Rectal smooth muscle tissue (tissue), 1 donor: ENCODE data around the gene NUCB1.

Experiments
- H3K27ac ChIP-seq: one replicate; pipeline ENCODE4 v1.7.0; 2013; ENCODE audit warnings: low read depth, low read length, inconsistent platforms
- H3K27me3 ChIP-seq: one replicate; pipeline ENCODE4 v1.7.0; 2013; ENCODE audit warnings: low read length; ENCODE audit not compliant: control insufficient read depth, insufficient read depth
- H3K36me3 ChIP-seq: one replicate; pipeline ENCODE4 v1.7.0; 2013; ENCODE audit warnings: low read length; ENCODE audit not compliant: control insufficient read depth, insufficient read depth
- H3K4me1 ChIP-seq: one replicate; pipeline ENCODE4 v1.7.0; 2013; ENCODE audit warnings: low read length; ENCODE audit not compliant: control insufficient read depth, insufficient read depth
- H3K4me3 ChIP-seq: one replicate; pipeline ENCODE4 v1.7.0; 2013; ENCODE audit warnings: low read length
- H3K9ac ChIP-seq: one replicate; pipeline ENCODE4 v1.7.0; 2013; ENCODE audit warnings: low read length

NUCB1 gene

DNA sequence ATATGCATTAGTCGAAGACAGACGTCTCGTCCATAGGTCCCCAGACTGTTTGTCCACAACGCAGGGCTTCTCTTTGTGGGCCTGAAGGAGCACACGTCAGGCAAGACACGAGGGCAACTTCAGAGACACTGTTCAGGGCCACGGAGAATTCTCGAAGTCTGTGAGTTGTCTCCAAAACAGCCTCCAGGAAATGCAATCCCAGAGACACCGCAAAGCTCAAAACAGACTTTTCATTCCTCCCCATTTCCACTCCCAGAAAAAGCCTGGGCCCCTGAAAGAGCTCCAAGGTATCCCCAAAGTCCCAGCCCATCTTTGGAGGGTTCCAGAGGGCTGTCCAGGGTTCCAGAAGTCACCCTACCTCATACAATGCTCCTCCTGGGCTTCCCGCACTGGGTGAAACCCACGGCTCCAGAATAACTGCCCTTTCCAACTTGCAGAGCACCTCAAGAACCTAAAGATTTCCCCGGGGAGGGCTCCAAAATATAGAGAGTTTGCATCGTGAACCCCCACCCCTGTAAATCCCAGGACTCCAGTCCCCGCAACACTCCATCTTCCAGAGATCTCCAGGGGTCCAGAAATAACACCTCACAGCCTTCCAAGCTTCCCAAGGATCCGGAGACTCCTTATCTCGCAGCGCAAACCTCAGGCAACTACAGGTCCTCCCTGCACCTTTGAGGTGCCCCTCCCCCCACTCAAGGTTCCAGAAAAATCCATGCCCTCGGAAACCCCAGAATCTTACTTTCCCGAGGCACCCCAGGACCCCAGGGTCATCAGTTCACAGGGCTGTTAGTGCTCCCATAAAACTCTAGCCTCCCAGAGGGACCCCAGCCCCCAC lies 64.3 kb downstream of the NUCB1 start:
- peak overlapping the region; percentile 90 for H3K27ac ChIP-seq
- H3K4me3 ChIP-seq = peak overlapping the region; percentile 57
- peaks cover 24% of the 10 kb centered on the region for H3K4me1 ChIP-seq
- H3K36me3 ChIP-seq = peaks cover 9% of the 10 kb centered on the region
- H3K27me3 ChIP-seq = no peaks in the 10 kb centered on the region
- H3K9ac ChIP-seq = peak overlapping the region; percentile 41

DNA sequence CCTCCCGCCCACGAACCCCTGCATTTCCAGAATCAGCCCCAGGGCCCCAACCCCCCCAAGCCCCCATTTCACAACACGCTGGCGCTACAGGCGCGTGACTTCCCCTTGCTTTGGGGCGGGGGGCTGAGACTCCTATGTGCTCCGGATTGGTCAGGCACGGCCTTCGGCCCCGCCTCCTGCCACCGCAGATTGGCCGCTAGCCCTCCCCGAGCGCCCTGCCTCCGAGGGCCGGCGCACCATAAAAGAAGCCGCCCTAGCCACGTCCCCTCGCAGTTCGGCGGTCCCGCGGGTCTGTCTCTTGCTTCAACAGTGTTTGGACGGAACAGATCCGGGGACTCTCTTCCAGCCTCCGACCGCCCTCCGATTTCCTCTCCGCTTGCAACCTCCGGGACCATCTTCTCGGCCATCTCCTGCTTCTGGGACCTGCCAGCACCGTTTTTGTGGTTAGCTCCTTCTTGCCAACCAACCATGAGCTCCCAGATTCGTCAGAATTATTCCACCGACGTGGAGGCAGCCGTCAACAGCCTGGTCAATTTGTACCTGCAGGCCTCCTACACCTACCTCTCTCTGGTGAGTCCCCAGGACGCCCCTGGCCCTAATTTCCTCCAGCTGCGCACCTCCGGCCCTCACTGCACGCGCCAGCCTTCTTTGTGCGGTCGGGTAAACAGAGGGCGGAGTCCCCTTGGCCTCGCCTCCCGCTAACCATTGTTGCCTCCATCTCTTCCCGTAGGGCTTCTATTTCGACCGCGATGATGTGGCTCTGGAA lies 65.1 kb downstream of the NUCB1 start, which contains the start of gene FTL:
FTL (plus strand) TSS at position 270 of the 766 bp plus-strand sequence; CDS start at position 469, 199 bp downstream.
- peak within 1 kb of the TSS; percentile 83 for H3K9ac ChIP-seq
- H3K36me3 ChIP-seq = peaks cover 13% of the 10 kb centered on the region
- H3K4me1 ChIP-seq = peaks cover 24% of the 10 kb centered on the region
- no peaks in the 10 kb centered on the region for H3K27me3 ChIP-seq
- H3K4me3 ChIP-seq = peak within 1 kb of the TSS; percentile 69
- H3K27ac ChIP-seq = peak within 1 kb of the TSS; percentile 92

DNA sequence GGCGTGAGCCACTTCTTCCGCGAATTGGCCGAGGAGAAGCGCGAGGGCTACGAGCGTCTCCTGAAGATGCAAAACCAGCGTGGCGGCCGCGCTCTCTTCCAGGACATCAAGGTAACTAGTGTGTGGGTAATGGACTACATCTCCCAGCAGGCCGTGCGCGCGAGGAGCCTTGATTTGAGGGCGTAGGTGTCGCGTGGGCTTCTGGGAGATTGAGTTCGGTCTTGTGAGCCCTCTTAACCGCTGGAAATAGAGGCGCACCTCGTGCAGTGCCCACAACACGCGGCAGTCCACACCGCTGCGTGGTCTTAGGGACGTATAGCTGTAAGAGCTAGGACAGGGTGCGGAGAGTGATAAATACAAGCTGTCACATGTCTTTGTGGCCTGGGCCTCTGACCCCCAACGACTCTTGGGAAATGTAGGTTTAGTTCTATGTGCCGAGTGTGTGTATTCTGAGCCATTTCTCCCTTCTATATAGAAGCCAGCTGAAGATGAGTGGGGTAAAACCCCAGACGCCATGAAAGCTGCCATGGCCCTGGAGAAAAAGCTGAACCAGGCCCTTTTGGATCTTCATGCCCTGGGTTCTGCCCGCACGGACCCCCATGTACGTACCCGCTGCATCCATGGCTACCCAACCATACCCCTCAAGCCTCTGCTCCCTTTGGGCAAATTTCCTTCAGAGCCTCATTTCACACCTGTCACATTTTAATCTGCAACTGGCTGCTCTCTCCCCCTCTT lies 65.9 kb downstream of the NUCB1 start:
- peaks cover 24% of the 10 kb centered on the region for H3K4me1 ChIP-seq
- H3K27ac ChIP-seq = peak overlapping the region; percentile 92
- H3K4me3 ChIP-seq = peak overlapping the region; percentile 69
- no peaks in the 10 kb centered on the region for H3K27me3 ChIP-seq
- H3K36me3 ChIP-seq = peaks cover 13% of the 10 kb centered on the region
- H3K9ac ChIP-seq = peak overlapping the region; percentile 83

DNA sequence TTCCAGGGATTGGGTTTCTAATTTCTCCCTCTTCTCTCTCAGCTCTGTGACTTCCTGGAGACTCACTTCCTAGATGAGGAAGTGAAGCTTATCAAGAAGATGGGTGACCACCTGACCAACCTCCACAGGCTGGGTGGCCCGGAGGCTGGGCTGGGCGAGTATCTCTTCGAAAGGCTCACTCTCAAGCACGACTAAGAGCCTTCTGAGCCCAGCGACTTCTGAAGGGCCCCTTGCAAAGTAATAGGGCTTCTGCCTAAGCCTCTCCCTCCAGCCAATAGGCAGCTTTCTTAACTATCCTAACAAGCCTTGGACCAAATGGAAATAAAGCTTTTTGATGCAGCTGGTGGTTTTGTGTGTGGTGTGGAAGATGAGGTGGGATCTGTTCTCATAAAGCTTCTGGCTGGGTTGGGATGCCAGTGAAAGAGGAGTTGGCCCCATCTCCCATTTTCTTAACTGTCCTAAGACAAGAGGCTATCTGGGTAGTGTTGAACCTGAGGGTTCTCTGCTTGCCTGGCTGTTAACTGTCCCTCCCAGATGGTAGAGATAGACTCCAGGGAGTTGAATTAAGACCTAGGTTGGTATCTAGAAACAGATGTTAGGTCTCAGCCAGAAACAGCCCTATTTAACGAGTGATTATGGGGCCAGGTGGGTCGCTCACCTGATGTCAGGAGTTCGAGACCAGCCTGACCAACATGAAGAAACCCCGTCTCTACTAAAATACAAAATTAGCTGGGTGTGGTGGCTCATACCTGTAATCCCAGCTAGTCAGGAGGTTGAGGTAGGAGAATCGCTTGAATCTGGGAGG lies 66.6 kb downstream of the NUCB1 start:
- Histone ChIP-seq H3K36me3 (peaks cover 13% of the 10 kb centered on the region), H3K27me3 (no peaks in the 10 kb centered on the region), H3K4me3 (peak overlapping the region; percentile 69), H3K4me1 (peaks cover 24% of the 10 kb centered on the region), H3K27ac (peak overlapping the region; percentile 92), H3K9ac (peak overlapping the region; percentile 43)

DNA sequence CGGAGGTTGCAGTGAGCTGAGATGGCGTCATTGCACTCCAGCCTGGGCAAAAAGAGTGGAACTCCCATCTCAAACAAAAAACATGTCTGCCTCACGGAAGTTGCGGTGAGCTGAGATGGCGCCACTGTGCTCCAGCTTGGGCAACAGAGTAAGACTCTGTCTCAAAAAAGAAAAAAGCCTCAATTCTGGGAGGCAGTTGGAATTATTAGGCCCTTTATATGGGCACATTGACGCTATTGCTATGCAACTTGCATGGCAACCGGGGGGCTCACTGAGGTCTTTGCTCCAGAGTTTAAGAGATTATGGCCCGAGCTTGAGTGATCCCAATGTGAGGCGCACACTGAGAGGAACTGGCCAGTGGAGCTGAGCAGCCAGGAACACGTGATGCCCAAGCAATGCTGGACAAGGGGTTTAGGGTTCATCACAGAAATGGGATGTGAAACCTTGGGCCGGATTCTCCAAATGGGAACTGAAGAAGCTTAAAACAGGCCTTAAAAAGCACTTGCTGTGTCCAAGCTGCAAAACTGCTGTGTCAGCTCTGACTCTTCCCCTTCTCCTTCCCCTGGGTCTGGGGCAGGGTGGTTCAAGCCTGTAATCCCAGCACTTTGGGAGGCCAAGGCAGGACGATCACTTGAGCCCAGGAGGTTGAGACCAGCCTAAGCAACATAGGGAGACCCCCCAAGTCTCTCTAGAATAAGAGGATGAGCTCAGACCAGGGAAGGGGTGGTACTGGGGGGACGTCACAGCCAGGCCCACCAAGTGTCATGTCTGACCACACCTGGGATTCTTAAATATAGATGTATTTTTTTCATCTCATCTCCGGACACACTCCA lies 67.5 kb downstream of the NUCB1 start:
- Histone ChIP-seq H3K27me3 (no peaks in the 10 kb centered on the region), H3K9ac (no peak overlapping the region), H3K4me3 (peak overlapping the region; percentile 9), H3K36me3 (peaks cover 13% of the 10 kb centered on the region), H3K4me1 (peaks cover 24% of the 10 kb centered on the region), H3K27ac (peak overlapping the region; percentile 30)

DNA sequence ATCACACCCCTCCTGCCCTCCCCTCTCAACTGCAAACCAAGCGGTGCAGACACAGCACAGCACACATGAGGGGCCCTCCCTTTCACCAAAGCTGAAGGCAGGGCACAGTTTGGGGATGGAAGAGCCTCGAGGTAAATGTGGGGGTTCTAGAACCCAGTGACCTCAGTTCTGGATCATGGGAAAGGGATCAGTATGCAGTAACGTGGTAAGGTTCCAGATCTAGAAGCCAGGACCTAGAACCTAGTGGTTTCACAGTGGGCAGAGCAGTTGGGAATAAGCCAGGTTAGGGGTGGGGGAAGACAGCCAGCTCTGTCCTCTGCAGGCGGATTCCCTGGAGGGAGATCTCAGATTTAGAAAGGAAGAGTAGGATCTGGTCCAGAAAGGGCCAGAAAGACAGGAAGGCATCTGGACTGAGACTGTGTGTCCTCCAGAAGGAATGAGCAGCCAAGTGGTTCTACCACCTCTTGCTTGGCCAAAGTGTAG lies 68.1 kb downstream of the NUCB1 start:
- no peak overlapping the region for H3K4me3 ChIP-seq
- H3K9ac ChIP-seq = no peak overlapping the region
- H3K27me3 ChIP-seq = no peaks in the 10 kb centered on the region
- H3K27ac ChIP-seq = no peak overlapping the region
- H3K4me1 ChIP-seq = peaks cover 23% of the 10 kb centered on the region
- H3K36me3 ChIP-seq = peaks cover 13% of the 10 kb centered on the region

DNA sequence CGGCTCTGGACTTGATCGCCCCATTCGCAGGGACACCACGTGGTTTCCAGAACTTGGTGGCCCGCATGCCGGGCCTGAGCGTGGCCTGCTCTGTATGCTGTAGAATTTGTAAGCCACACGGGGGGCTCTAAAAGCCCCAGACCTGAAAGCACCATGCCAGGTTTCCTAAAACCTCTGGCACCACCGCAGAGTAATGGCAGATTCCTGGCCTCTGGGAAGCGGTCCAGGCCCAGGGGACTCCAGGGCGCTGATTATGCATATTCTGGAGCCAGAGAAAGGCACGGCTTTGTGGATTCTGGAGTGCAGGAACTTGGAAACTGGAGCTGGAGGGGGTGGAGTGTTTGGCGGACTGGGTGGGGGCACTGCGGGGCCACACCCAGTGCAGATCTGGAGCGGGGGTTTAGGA lies 68.7 kb downstream of the NUCB1 start:
- H3K4me1 ChIP-seq = peaks cover 17% of the 10 kb centered on the region

DNA sequence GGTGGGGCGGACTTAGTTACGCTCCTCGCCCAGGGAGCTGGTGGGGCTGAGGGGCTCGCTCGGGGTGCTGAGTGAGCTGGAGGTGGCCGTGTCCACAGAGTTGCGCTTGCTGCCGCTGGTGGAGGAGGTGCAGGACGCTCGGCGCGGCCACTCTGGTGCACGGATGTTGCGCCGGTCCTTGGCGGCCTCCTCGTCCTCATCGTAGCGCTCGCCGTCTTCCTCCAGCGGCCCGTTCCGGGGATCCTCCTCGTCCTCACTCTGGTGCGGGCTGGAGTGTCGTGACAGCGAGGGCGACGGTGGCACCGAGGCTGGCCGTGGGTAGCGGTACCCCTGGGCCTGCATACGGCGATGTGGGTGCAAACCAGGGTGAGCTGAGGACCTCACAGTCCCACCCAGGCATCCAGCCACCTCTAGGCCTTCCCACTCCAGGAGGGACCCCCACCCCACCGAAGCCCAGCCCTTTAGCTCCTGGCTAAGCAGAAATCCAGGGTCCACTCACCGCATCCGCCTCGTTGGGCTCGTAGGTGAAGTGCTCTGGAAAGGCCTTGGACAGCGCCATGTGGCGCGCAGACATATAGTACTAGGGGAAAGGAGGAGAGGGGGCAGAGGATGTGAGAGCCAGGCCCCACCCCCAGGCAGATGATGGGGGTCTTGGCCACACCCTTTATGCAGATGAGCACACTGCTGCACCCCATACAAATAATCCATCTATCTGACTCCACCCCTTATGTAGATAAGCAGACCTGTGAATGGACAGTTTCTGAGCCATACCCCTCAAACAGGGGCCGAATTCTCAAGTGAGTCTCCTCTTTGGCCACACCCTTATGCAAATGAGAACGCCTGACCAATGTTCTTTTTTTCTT lies 69.4 kb downstream of the NUCB1 start:
- H3K36me3 ChIP-seq = peaks cover 21% of the 10 kb centered on the region
- no peak overlapping the region for H3K9ac ChIP-seq
- no peak overlapping the region for H3K27ac ChIP-seq
- peaks cover 10% of the 10 kb centered on the region for H3K4me1 ChIP-seq
- no peak overlapping the region for H3K4me3 ChIP-seq
- no peaks in the 10 kb centered on the region for H3K27me3 ChIP-seq

More for the DNA sequence above, 68.7 kb downstream of the NUCB1 start:
- Histone ChIP-seq H3K4me3 (no peak overlapping the region), H3K27me3 (no peaks in the 10 kb centered on the region), H3K36me3 (peaks cover 14% of the 10 kb centered on the region), H3K27ac (no peak overlapping the region), H3K9ac (no peak overlapping the region)

DNA sequence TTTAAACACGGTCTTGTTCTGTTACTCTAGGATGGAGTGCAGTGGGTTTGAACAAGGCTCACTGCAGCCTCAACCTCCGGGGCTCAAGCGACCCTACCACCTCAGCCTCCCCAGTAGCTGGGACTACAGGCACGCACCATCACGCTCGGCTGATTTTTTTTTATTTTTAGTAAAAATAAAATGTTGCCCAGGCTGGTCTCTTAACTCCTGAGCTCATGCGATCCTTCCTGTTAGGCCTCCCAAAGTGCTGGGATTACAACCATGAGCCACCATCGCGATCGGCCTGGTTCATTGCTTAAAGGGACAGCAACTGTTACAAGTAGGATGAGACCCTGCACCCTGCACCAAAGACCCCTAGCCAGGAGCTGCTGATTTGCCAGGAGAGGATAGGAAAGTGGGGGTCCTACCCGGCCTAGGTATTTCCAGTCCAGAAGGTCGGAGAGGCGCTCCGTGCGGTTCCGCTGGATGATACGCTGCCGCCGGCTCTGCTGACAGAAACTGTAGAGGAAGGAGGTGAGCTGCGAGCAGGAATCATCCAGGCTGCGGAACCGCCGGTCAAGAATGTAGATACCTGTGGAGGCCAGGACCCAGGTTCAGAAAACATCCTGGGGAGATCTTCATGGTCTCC lies 70.1 kb downstream of the NUCB1 start:
- H3K4me3 ChIP-seq = no peak overlapping the region
- H3K4me1 ChIP-seq = peaks cover 9% of the 10 kb centered on the region
- no peak overlapping the region for H3K9ac ChIP-seq
- no peak overlapping the region for H3K27ac ChIP-seq
- peaks cover 22% of the 10 kb centered on the region for H3K36me3 ChIP-seq
- H3K27me3 ChIP-seq = no peaks in the 10 kb centered on the region

DNA sequence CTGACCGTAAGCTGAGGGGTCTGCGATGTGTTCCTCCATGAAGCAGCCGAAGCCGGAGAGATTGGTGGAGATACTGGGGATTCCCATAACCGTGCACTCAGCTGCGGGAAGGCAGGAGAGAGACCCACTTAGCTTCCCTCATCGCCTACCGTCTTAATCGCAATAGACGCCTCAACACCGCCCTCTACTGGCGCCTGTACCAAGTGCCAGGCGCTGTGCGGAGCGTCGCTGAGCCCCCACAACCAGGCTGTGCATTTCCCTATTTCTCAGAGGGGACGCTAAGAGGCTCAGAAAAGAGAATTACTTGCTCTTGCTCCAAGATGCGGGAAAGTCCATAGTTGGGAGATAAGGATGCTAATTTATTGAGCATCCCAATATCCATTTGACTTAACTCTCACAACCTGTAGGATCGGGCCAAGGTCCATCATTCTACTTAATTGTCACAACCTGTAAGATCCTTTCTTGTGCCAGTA lies 70.8 kb downstream of the NUCB1 start:
- peaks cover 9% of the 10 kb centered on the region for H3K4me1 ChIP-seq
- H3K4me3 ChIP-seq = no peak overlapping the region
- no peaks in the 10 kb centered on the region for H3K27me3 ChIP-seq
- no peak overlapping the region for H3K27ac ChIP-seq
- H3K9ac ChIP-seq = no peak overlapping the region
- peaks cover 22% of the 10 kb centered on the region for H3K36me3 ChIP-seq
